GM18517 (cell line): ENCODE data around the gene KIAA1958.

ENCODE experiments used
- ATAC-seq: cut with Tn5 transposase; IDR thresholded peaks from one replicate; pipeline ENCODE4 v1.9.1; 2021; ENCODE audit warnings: mild to moderate bottlenecking, moderate library complexity; ENCODE audit not compliant: unreplicated experiment

KIAA1958 gene

GRCh38 chr9:112711050-112711689, 224.5 kb downstream of the KIAA1958 start:
- ATAC-seq = no peak

GRCh38 chr9:112712678-112713077, 226.1 kb downstream of the KIAA1958 start:
- ATAC-seq = no peak

GRCh38 chr9:112717661-112718331, 231.2 kb downstream of the KIAA1958 start, which contains the start of gene INIP:
INIP (minus strand) TSS chr9:112718117; CDS start chr9:112716485, 1,632 bp downstream.
- ATAC-seq = peak; percentile 87
